Measurements from ENCODE around the gene MACROD2. TPM values are rescaled to one million over a fixed set of nuclear protein-coding genes. Genes with fewer than 3 reads are reported as not detected.

MACROD2 gene
- total and polyA plus RNA-seq, 4 donors, result 13.0 to 67.1 (median 20.7) TPM

GRCh38 chr20:14633507-14633906 is 638.2 kb downstream of the MACROD2 start:
- ATAC-seq (ENCODE audit: insufficient read depth, low FRiP score), result no peak
- peaks cover 0 to 3% (median 0%) of the 10 kb centered on the region in 4 donors for H3K9me3 ChIP-seq (ENCODE audit: control insufficient read depth in 4 of 4, insufficient read depth in 3 of 4, low read length in 3 of 4)
- no peak for DNase-seq
- no peaks in the 10 kb centered on the region for H3K36me3 ChIP-seq (ENCODE audit: control insufficient read depth in 4 of 4, insufficient read depth in 4 of 4, low read length in 4 of 4)
- H3K9ac ChIP-seq (ENCODE audit: insufficient read depth in 1 of 2, low read length in 2 of 2), result no peak overlapping the region
- H3K27me3 ChIP-seq (ENCODE audit: control insufficient read depth in 3 of 3, insufficient read depth in 3 of 3, low read length in 2 of 3), result peaks cover 0 to 2% (median 0%) of the 10 kb centered on the region in 3 donors
- H3K4me3 ChIP-seq, result no peak overlapping the region
- WGBS, 2 donors, result 58 to 79% methylated on average over 5 of the region's 5 CpGs
- no peak for TF ChIP-seq CTCF (IDR thresholded peaks at IDR 0.05; ENCODE audit: control extremely low read depth, extremely low read depth)
- no peak overlapping the region for H3K27ac ChIP-seq (ENCODE audit: low read depth in 1 of 2, low read length in 1 of 2)
- H3K4me1 ChIP-seq (ENCODE audit: control insufficient read depth in 5 of 5, insufficient read depth in 5 of 5, low read length in 5 of 5), result no peaks in the 10 kb centered on the region

- TF ChIP-seq CTCF (IDR thresholded peaks at IDR 0.05; ENCODE audit: control extremely low read depth, extremely low read depth), result no peak
- H3K4me3 ChIP-seq, result no peak overlapping the region
- no peak overlapping the region for H3K27ac ChIP-seq (ENCODE audit: low read depth in 1 of 2, low read length in 1 of 2)
Observed at GRCh38 chr20:14634665-14635064, 639.3 kb downstream of the MACROD2 start.

GRCh38 chr20:14637441-14637840 is 642.1 kb downstream of the MACROD2 start:
- no peak overlapping the region for H3K9ac ChIP-seq (ENCODE audit: insufficient read depth in 1 of 2, low read length in 2 of 2)
- no peak overlapping the region for H3K27ac ChIP-seq (ENCODE audit: low read depth in 1 of 2, low read length in 1 of 2)
- H3K4me3 ChIP-seq, result no peak overlapping the region
- ATAC-seq (ENCODE audit: insufficient read depth, low FRiP score) (no peak), DNase-seq (no peak)
- peaks cover 0 to 5% (median 3%) of the 10 kb centered on the region in 4 donors for H3K9me3 ChIP-seq (ENCODE audit: control insufficient read depth in 4 of 4, insufficient read depth in 3 of 4, low read length in 3 of 4)
- H3K27me3 ChIP-seq (ENCODE audit: control insufficient read depth in 3 of 3, insufficient read depth in 3 of 3, low read length in 2 of 3), result no peaks in the 10 kb centered on the region
- TF ChIP-seq CTCF (IDR thresholded peaks at IDR 0.05; ENCODE audit: control extremely low read depth, extremely low read depth), result no peak
- H3K36me3 ChIP-seq (ENCODE audit: control insufficient read depth in 4 of 4, insufficient read depth in 4 of 4, low read length in 4 of 4), result no peaks in the 10 kb centered on the region
- WGBS, 2 donors, result 83 to 86% methylated on average over 4 of the region's 4 CpGs
- no peaks in the 10 kb centered on the region for H3K4me1 ChIP-seq (ENCODE audit: control insufficient read depth in 5 of 5, insufficient read depth in 5 of 5, low read length in 5 of 5)

More at GRCh38 chr20:14634665-14635064, 639.3 kb downstream of the MACROD2 start:
- DNase-seq, result no peak
- Histone ChIP-seq H3K36me3 (ENCODE audit: control insufficient read depth in 4 of 4, insufficient read depth in 4 of 4, low read length in 4 of 4) (no peaks in the 10 kb centered on the region), H3K9me3 (ENCODE audit: control insufficient read depth in 4 of 4, insufficient read depth in 3 of 4, low read length in 3 of 4) (peaks cover 0 to 3% (median 0%) of the 10 kb centered on the region in 4 donors), H3K9ac (ENCODE audit: insufficient read depth in 1 of 2, low read length in 2 of 2) (no peak overlapping the region), H3K4me1 (ENCODE audit: control insufficient read depth in 5 of 5, insufficient read depth in 5 of 5, low read length in 5 of 5) (no peaks in the 10 kb centered on the region), H3K27me3 (ENCODE audit: control insufficient read depth in 3 of 3, insufficient read depth in 3 of 3, low read length in 2 of 3) (no peaks in the 10 kb centered on the region)
- no peak for ATAC-seq (ENCODE audit: insufficient read depth, low FRiP score)

GRCh38 chr20:14643146-14643545 is 647.8 kb downstream of the MACROD2 start:
- Histone ChIP-seq H3K27me3 (ENCODE audit: control insufficient read depth in 3 of 3, insufficient read depth in 3 of 3, low read length in 2 of 3) (no peaks in the 10 kb centered on the region), H3K9ac (ENCODE audit: insufficient read depth in 1 of 2, low read length in 2 of 2) (no peak overlapping the region), H3K4me1 (ENCODE audit: control insufficient read depth in 5 of 5, insufficient read depth in 5 of 5, low read length in 5 of 5) (peaks cover 0 to 3% (median 0%) of the 10 kb centered on the region in 5 donors), H3K27ac (ENCODE audit: low read depth in 1 of 2, low read length in 1 of 2) (no peak overlapping the region), H3K4me3 (no peak overlapping the region), H3K36me3 (ENCODE audit: control insufficient read depth in 4 of 4, insufficient read depth in 4 of 4, low read length in 4 of 4) (no peaks in the 10 kb centered on the region), H3K9me3 (ENCODE audit: control insufficient read depth in 4 of 4, insufficient read depth in 3 of 4, low read length in 3 of 4) (peaks cover 0 to 3% (median 2%) of the 10 kb centered on the region in 4 donors)
- no peak for ATAC-seq (ENCODE audit: insufficient read depth, low FRiP score)
- no peak for TF ChIP-seq CTCF (IDR thresholded peaks at IDR 0.05; ENCODE audit: control extremely low read depth, extremely low read depth)
- DNase-seq, result no peak

Measured in lung (tissue), 12 donors.